PC-9 (cell line): ENCODE results near the gene OR6C68.

Experiments used
- CTCF ChIP-seq: fragments of 200-600 bp; sonication (generic); conservative IDR thresholded peaks from 2 replicates; pipeline ENCODE4 v1.6.1; 2017; ENCODE audit warnings: mixed run types, antibody characterized with exemption, mild to moderate bottlenecking, moderate library complexity
- EZH2 ChIP-seq: fragments of 200-600 bp; sonication (generic); IDR thresholded peaks from 2 replicates; pipeline ENCODE4 v1.8.0; 2017; ENCODE audit warnings: antibody characterized with exemption, low read depth

DNA sequence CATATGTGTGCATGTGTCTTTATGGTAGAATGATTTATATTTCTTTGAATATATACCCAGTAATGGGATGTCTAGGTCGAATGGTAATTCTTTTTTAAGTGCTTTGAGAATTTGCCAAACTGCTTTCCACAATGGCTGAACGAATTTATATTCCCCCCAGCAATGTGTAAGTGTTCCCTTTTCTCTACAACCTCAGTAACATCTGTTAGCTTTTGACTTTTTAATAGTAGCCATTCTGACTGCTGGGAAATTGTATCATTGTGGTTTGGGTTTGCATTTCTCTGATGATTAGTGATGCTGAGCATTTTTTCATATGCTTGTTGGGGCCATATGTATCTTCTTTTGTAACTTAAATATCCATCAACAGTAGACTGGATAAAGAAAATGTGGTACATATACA lies 9.4 kb downstream of the OR6C68 start:
- TF ChIP-seq CTCF, result no peak
- no peak for TF ChIP-seq EZH2
